ENCODE results near the gene DDX43. TPM values are rescaled to one million over a fixed set of nuclear protein-coding genes. Genes with fewer than 3 reads are reported as not detected.

Gene DDX43
- total RNA-seq, 1 donor from 2014 or later, result not detected

- Histone ChIP-seq H3K79me2 (ENCODE audit: low read depth) (no peaks in the 10 kb centered on the region), H3K4me1 (no peaks in the 10 kb centered on the region), H3K27me3 (no peaks in the 10 kb centered on the region), H3K36me3 (no peaks in the 10 kb centered on the region), H3K9ac (no peak overlapping the region), H2AFZ (replicated peaks) (no peak overlapping the region), H3K27ac (no peak overlapping the region), H4K20me1 (ENCODE audit: low read depth) (no peaks in the 10 kb centered on the region), H3K4me2 (no peak overlapping the region), H3K4me3 (no peak overlapping the region), H3K9me3 (ENCODE audit: low read depth) (no peaks in the 10 kb centered on the region), H3F3A (ENCODE audit: low read depth) (no peaks in the 10 kb centered on the region)
- Mint-ChIP-seq H3K36me3 (no peaks in the 10 kb centered on the region), H3K27me3 (ENCODE audit: insufficient read depth, low read depth) (peaks cover 6% of the 10 kb centered on the region), H3K27ac (no peak overlapping the region), H3K4me1 (peaks cover 5% of the 10 kb centered on the region), H3K4me3 (no peak overlapping the region), H3K9me3 (no peaks in the 10 kb centered on the region)
- TF ChIP-seq EZH2 (IDR thresholded peaks at IDR 0.05) (no peak), CTCF (IDR thresholded peaks at IDR 0.05) (no peak), EZH2phosphoT487 (IDR thresholded peaks at IDR 0.05) (no peak)
- no peak for DNase-seq (ENCODE audit: low spot score)
Measured at GRCh38 chr6:73363537-73363875, 31.1 kb upstream of the DDX43 start.

DNA sequence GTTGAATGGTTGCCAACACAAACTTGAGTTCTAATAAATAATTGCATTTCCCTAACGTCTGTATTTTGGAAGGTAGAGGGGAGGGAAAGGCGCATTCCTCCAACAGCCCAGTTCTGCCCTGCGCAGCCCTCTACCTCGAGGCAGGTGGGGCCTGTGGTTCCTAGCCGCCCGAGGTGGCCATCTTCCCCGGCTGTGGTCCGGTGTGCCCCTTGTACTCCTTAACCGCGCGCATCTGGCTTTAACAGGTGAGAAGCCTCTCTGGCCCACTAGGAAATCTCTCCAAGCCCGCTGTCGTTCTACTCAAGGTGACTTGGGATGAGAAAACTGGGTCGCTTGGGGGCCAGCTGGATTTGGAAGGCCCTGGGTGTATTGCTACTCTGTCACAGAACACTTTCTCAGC, 30.5 kb upstream of the DDX43 start:
- no peak overlapping the region for H3K9ac ChIP-seq
- DNase-seq (ENCODE audit: low spot score), result no peak
- H3K4me3 ChIP-seq, result no peak overlapping the region
- no peaks in the 10 kb centered on the region for H3K79me2 ChIP-seq (ENCODE audit: low read depth)
- no peaks in the 10 kb centered on the region for H3K9me3 ChIP-seq (ENCODE audit: low read depth)
- Mint-ChIP-seq H3K4me1 (peaks cover 5% of the 10 kb centered on the region), H3K27ac (no peak overlapping the region), H3K27me3 (ENCODE audit: insufficient read depth, low read depth) (peaks cover 6% of the 10 kb centered on the region), H3K36me3 (no peaks in the 10 kb centered on the region), H3K9me3 (no peaks in the 10 kb centered on the region), H3K4me3 (no peak overlapping the region)
- H3K4me1 ChIP-seq, result no peaks in the 10 kb centered on the region
- no peak overlapping the region for H3K27ac ChIP-seq
- no peaks in the 10 kb centered on the region for H3K27me3 ChIP-seq
- no peak overlapping the region for H3K4me2 ChIP-seq
- no peaks in the 10 kb centered on the region for H3K36me3 ChIP-seq
- H3F3A ChIP-seq (ENCODE audit: low read depth), result no peaks in the 10 kb centered on the region
- no peak overlapping the region for H2AFZ ChIP-seq (replicated peaks)
- H4K20me1 ChIP-seq (ENCODE audit: low read depth), result no peaks in the 10 kb centered on the region
- TF ChIP-seq CTCF (IDR thresholded peaks at IDR 0.05) (no peak), EZH2 (IDR thresholded peaks at IDR 0.05) (no peak), EZH2phosphoT487 (IDR thresholded peaks at IDR 0.05) (no peak)

- Histone ChIP-seq H4K20me1 (ENCODE audit: low read depth) (no peaks in the 10 kb centered on the region), H3F3A (ENCODE audit: low read depth) (no peaks in the 10 kb centered on the region), H3K4me3 (no peak overlapping the region), H3K4me1 (no peaks in the 10 kb centered on the region), H3K27me3 (no peaks in the 10 kb centered on the region), H3K36me3 (no peaks in the 10 kb centered on the region), H3K79me2 (ENCODE audit: low read depth) (no peaks in the 10 kb centered on the region), H2AFZ (replicated peaks) (no peak overlapping the region), H3K9ac (no peak overlapping the region), H3K9me3 (ENCODE audit: low read depth) (no peaks in the 10 kb centered on the region), H3K27ac (no peak overlapping the region), H3K4me2 (no peak overlapping the region)
- no peak overlapping the region for H3K4me3 Mint-ChIP-seq
- peaks cover 5% of the 10 kb centered on the region for H3K4me1 Mint-ChIP-seq
- DNase-seq (ENCODE audit: low spot score), result no peak
- TF ChIP-seq EZH2 (IDR thresholded peaks at IDR 0.05), result no peak
- no peak for TF ChIP-seq CTCF (IDR thresholded peaks at IDR 0.05)
- no peak for TF ChIP-seq EZH2phosphoT487 (IDR thresholded peaks at IDR 0.05)
- H3K9me3 Mint-ChIP-seq, result no peaks in the 10 kb centered on the region
- no peak overlapping the region for H3K27ac Mint-ChIP-seq
- H3K27me3 Mint-ChIP-seq (ENCODE audit: insufficient read depth, low read depth), result peaks cover 6% of the 10 kb centered on the region
- no peaks in the 10 kb centered on the region for H3K36me3 Mint-ChIP-seq
Measured at GRCh38 chr6:73364549-73364948, 30.1 kb upstream of the DDX43 start.
